ENCODE results near the gene UBE2K. TPM values are rescaled to one million over a fixed set of nuclear protein-coding genes. Genes with fewer than 3 reads are reported as not detected.
"Not testable (repeated sequence)": the region's sequence is repeated elsewhere in the genome, so short reads cannot be mapped to it uniquely, and the experiment has no call there.

UBE2K gene, protein sequence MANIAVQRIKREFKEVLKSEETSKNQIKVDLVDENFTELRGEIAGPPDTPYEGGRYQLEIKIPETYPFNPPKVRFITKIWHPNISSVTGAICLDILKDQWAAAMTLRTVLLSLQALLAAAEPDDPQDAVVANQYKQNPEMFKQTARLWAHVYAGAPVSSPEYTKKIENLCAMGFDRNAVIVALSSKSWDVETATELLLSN
- total RNA-seq (2022) (66.9 and 77.7 TPM in 2 replicates), Bru-seq, nascent RNA (percentile 89 among the genes with signal in this experiment), BruChase-seq, experiment 1, labeled RNA remaining after a 6-hour chase (percentile 93 among the genes with signal in this experiment), BruChase-seq, experiment 2, labeled RNA remaining after a 2-hour chase (percentile 93 among the genes with signal in this experiment)
- long read RNA-seq, full-length matches to known transcripts, result 34 of 43 reads
- long read RNA-seq, partial matches to known transcripts, result 0 of 43 reads
- long read RNA-seq, other reads (novel, unspliced or antisense), result 9 of 43 reads

DNA sequence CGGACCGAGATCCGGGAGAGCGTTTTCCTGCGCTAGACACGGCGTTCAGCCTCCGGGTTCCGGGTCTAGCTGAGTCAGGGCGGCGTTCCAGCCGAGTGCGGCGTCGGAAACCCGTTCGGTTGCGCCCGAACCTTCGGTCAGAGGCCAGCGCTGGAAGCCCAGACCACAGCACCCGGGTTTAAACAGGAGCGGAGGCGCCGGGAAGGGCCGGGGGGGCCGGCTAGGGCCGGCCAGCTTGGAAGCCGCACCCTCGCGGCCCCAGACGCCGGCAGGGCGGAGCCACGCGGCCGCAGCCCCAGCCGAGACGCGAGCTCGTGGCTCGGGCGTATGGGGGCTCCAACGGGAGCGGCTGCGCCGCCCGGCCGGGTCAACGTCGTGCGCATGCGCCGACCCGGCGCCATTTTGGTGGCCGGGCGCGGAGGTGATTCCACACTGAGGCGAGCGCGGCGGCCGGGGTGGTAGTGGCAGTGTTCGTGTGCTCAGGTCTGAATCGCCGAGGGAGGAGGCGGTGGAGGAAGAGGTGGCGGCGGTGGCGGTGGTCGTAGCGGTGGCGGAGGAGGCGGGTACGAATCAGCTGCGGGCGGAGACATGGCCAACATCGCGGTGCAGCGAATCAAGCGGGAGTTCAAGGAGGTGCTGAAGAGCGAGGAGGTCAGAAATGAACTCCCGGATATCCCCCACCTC, at the start of gene UBE2K:
Gene UBE2K, plus strand, starts transcription at position 397 of the 684 bp plus-strand sequence. Its CDS starts 192 bp downstream, at position 589.
- H3K36me3 Mint-ChIP-seq (ENCODE audit: insufficient read depth, unreplicated experiment), result peaks cover 27% of the 10 kb centered on the region
- no peaks in the 10 kb centered on the region for H3K9me3 Mint-ChIP-seq (ENCODE audit: low read depth, unreplicated experiment)
- H3K27ac Mint-ChIP-seq (ENCODE audit: unreplicated experiment), result peak within 1 kb of the TSS; percentile 62
- CTCF ChIA-PET, result interaction anchor here (0.5 to 0.7 kb wide), 3 partner anchors 24 to 136 kb away, joined by 3 to 4 read pairs (median 3); no protein-coding TSS in a partner anchor
- peak; percentile 87 for DNase-seq
- H3K27me3 Mint-ChIP-seq (ENCODE audit: unreplicated experiment), result no peaks in the 10 kb centered on the region
- no peaks in the 10 kb centered on the region for H3K4me1 Mint-ChIP-seq (ENCODE audit: low read depth, unreplicated experiment)
- intact Hi-C loops (cut with micrococcal nuclease; ENCODE audit: unreplicated experiment), result loop anchor here (2.0 kb wide), 1 partner anchor 279 kb away; the partner anchor contains the start of gene PDS5A
- TF ChIP-seq, protein P1, sequence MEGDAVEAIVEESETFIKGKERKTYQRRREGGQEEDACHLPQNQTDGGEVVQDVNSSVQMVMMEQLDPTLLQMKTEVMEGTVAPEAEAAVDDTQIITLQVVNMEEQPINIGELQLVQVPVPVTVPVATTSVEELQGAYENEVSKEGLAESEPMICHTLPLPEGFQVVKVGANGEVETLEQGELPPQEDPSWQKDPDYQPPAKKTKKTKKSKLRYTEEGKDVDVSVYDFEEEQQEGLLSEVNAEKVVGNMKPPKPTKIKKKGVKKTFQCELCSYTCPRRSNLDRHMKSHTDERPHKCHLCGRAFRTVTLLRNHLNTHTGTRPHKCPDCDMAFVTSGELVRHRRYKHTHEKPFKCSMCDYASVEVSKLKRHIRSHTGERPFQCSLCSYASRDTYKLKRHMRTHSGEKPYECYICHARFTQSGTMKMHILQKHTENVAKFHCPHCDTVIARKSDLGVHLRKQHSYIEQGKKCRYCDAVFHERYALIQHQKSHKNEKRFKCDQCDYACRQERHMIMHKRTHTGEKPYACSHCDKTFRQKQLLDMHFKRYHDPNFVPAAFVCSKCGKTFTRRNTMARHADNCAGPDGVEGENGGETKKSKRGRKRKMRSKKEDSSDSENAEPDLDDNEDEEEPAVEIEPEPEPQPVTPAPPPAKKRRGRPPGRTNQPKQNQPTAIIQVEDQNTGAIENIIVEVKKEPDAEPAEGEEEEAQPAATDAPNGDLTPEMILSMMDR (IDR thresholded peaks at IDR 0.05; ENCODE audit: unreplicated experiment), result no peak
- no TSS peak for BruUV-seq (replicated peaks)
- H3K4me3 Mint-ChIP-seq (ENCODE audit: low read depth, unreplicated experiment), result peak within 1 kb of the TSS; percentile 93

DNA sequence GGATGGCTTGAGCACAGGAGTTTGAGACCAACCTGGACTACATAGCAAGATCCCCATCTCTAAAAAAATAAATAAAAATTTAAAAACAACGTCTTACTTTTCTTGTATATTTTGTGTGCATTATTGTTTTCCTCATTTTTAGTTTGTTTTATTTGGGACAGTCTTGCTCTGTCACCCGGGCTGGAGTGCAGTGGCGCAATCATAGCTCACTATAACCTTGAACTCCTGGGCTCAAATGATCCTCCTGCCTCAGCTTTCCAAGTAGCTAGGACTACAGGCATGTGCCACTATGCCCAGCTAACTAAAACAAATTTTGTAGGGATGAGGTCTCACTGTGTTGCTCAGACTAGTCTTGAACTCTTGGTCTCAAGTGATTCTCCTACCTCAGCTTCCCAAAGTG, 49.7 kb upstream of the UBE2K start:
- Mint-ChIP-seq H3K36me3 (ENCODE audit: insufficient read depth, unreplicated experiment) (no peaks in the 10 kb centered on the region), H3K27ac (ENCODE audit: unreplicated experiment) (no peak overlapping the region), H3K4me1 (ENCODE audit: low read depth, unreplicated experiment) (no peaks in the 10 kb centered on the region), H3K27me3 (ENCODE audit: unreplicated experiment) (no peaks in the 10 kb centered on the region), H3K9me3 (ENCODE audit: low read depth, unreplicated experiment) (no peaks in the 10 kb centered on the region), H3K4me3 (ENCODE audit: low read depth, unreplicated experiment) (no peak overlapping the region)
- DNase-seq, result no peak
- no TSS peak for BruUV-seq (replicated peaks)
- TF ChIP-seq, protein P1 (IDR thresholded peaks at IDR 0.05; ENCODE audit: unreplicated experiment), result no peak
- CTCF ChIA-PET, result no interaction called here
- intact Hi-C loops (cut with micrococcal nuclease; ENCODE audit: unreplicated experiment), result no loop called here

- CTCF ChIA-PET, result no interaction called here
- Mint-ChIP-seq H3K36me3 (ENCODE audit: insufficient read depth, unreplicated experiment) (no peaks in the 10 kb centered on the region), H3K27ac (ENCODE audit: unreplicated experiment) (no peak overlapping the region), H3K27me3 (ENCODE audit: unreplicated experiment) (no peaks in the 10 kb centered on the region), H3K4me1 (ENCODE audit: low read depth, unreplicated experiment) (no peaks in the 10 kb centered on the region), H3K4me3 (ENCODE audit: low read depth, unreplicated experiment) (no peak overlapping the region), H3K9me3 (ENCODE audit: low read depth, unreplicated experiment) (no peaks in the 10 kb centered on the region)
- intact Hi-C loops (cut with micrococcal nuclease; ENCODE audit: unreplicated experiment), result no loop called here
- no TSS peak for BruUV-seq (replicated peaks)
- TF ChIP-seq, protein P1 (IDR thresholded peaks at IDR 0.05; ENCODE audit: unreplicated experiment), result no peak
- DNase-seq, result no peak
Measured at GRCh38 chr4:39648827-39649558, 48.9 kb upstream of the UBE2K start.

GRCh38 chr4:39649639-39650265, 48.2 kb upstream of the UBE2K start:
- intact Hi-C loops (cut with micrococcal nuclease; ENCODE audit: unreplicated experiment), result no loop called here
- H3K9me3 Mint-ChIP-seq (ENCODE audit: low read depth, unreplicated experiment), result no peaks in the 10 kb centered on the region
- no peaks in the 10 kb centered on the region for H3K27me3 Mint-ChIP-seq (ENCODE audit: unreplicated experiment)
- H3K4me1 Mint-ChIP-seq (ENCODE audit: low read depth, unreplicated experiment), result no peaks in the 10 kb centered on the region
- BruUV-seq (replicated peaks), result no TSS peak
- TF ChIP-seq, protein P1 (IDR thresholded peaks at IDR 0.05; ENCODE audit: unreplicated experiment), result no peak
- CTCF ChIA-PET, result no interaction called here
- no peaks in the 10 kb centered on the region for H3K36me3 Mint-ChIP-seq (ENCODE audit: insufficient read depth, unreplicated experiment)
- H3K27ac Mint-ChIP-seq (ENCODE audit: unreplicated experiment), result no peak overlapping the region
- H3K4me3 Mint-ChIP-seq (ENCODE audit: low read depth, unreplicated experiment), result no peak overlapping the region
- DNase-seq, result no peak

GRCh38 chr4:39651586-39651985, 46.4 kb upstream of the UBE2K start:
- intact Hi-C loops (cut with micrococcal nuclease; ENCODE audit: unreplicated experiment), result not testable (repeated sequence)

More at GRCh38 chr4:39651586-39651985, 46.4 kb upstream of the UBE2K start:
- H3K27me3 Mint-ChIP-seq (ENCODE audit: unreplicated experiment); H3K9me3 Mint-ChIP-seq (ENCODE audit: low read depth, unreplicated experiment); H3K4me3 Mint-ChIP-seq (ENCODE audit: low read depth, unreplicated experiment); H3K4me1 Mint-ChIP-seq (ENCODE audit: low read depth, unreplicated experiment); CTCF ChIA-PET; BruUV-seq (replicated peaks); DNase-seq; H3K27ac Mint-ChIP-seq (ENCODE audit: unreplicated experiment); H3K36me3 Mint-ChIP-seq (ENCODE audit: insufficient read depth, unreplicated experiment): not testable (repeated sequence)
